ENCODE results near the gene GRM3.

GRM3 gene

DNA sequence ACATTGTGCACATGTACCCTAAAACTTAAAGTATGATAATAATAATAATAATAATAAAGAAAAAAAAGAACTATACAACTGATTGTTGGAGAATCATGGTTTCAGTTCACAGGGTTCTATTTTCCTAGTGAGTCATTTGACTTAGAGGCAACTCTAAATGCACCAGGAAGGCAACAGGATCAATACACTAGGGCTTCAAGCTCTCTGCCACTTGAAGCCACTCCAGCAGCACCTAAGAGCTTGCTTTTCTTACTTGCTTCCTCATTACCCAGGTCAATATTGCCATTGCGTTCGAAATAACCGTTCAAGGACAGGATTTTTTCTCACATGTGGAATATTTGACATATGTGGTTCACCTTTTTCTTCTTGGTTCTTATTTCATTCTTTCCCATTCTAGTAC is 189.7 kb downstream of the GRM3 start:
- no peak overlapping the region for H2BK120ac ChIP-seq (ENCODE audit: low read depth, low read length)
- H2BK12ac ChIP-seq (ENCODE audit: low read length in 2 of 2): no peak overlapping the region
- H4K91ac ChIP-seq (ENCODE audit: low read length): no peak overlapping the region
- no peak overlapping the region for H3K4me2 ChIP-seq (ENCODE audit: low read length, poor library complexity, severe bottlenecking)
- H3K79me1 ChIP-seq (replicated peaks; ENCODE audit: low read length, poor library complexity, severe bottlenecking): no peaks in the 10 kb centered on the region
- H3K14ac ChIP-seq (ENCODE audit: low read length in 2 of 2): no peak overlapping the region
- H3K36me3 ChIP-seq (ENCODE audit: control insufficient read depth in 1 of 2, insufficient read depth in 2 of 2, low read depth in 1 of 2, low read length in 2 of 2): no peaks in the 10 kb centered on the region
- H3K23ac ChIP-seq (ENCODE audit: low read length in 2 of 2): no peak overlapping the region
- no peak overlapping the region for H3K9ac ChIP-seq (ENCODE audit: low read length)
- no peaks in the 10 kb centered on the region for H3K4me1 ChIP-seq (ENCODE audit: control insufficient read depth, insufficient read depth, low read depth, low read length)
- H3K9me3 ChIP-seq (ENCODE audit: control insufficient read depth, low read length): no peaks in the 10 kb centered on the region
- no peak overlapping the region for H2BK15ac ChIP-seq (ENCODE audit: low read depth, poor library complexity, severe bottlenecking)
- no peak overlapping the region for H3K18ac ChIP-seq (ENCODE audit: low read depth in 1 of 2, low read length in 2 of 2)
- H3K27me3 ChIP-seq (ENCODE audit: control insufficient read depth in 1 of 2, insufficient read depth in 1 of 2, low read length in 2 of 2): no peaks in the 10 kb centered on the region
- H2BK5ac ChIP-seq (ENCODE audit: low read depth, low read length, poor library complexity, severe bottlenecking): no peak overlapping the region
- no peak for DNase-seq
- H3K4ac ChIP-seq (ENCODE audit: low read depth in 1 of 2, low read length in 2 of 2): no peak overlapping the region
- H4K8ac ChIP-seq (ENCODE audit: low read length): no peak overlapping the region
- WGBS: 100% methylated on average over 3 of the region's 3 CpGs
- H2AK5ac ChIP-seq (ENCODE audit: low read length, severe bottlenecking): no peak overlapping the region
- no peak overlapping the region for H3K27ac ChIP-seq (ENCODE audit: low read length, poor library complexity, severe bottlenecking)
- no peak overlapping the region for H3K4me3 ChIP-seq (ENCODE audit: insufficient read depth in 1 of 2, low read depth in 1 of 2, low read length in 2 of 2)
- no peak overlapping the region for H2AFZ ChIP-seq (ENCODE audit: low read depth, low read length)

DNA sequence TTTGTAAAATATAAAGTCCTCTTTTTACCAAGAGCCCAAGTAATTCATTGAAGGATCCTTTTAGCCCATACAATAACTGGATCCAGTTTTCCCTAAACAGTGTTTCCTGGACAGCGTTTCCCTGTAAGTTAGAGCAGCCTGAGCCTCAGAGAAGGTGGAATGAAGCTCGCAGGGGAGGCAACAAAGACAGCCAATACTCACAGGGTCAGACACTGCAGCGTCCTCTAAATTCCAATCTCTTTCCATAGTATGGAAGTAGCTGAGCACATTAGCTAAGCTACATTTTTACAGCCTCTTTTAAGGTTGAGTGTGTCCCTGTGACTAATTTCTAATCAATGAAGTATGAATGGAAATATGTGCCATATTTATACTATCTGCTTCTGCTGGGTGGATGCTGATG is 193.5 kb downstream of the GRM3 start:
- Histone ChIP-seq H3K27me3 (ENCODE audit: control insufficient read depth in 1 of 2, insufficient read depth in 1 of 2, low read length in 2 of 2) (no peaks in the 10 kb centered on the region), H3K79me1 (replicated peaks; ENCODE audit: low read length, poor library complexity, severe bottlenecking) (no peaks in the 10 kb centered on the region), H3K18ac (ENCODE audit: low read depth in 1 of 2, low read length in 2 of 2) (no peak overlapping the region), H3K36me3 (ENCODE audit: control insufficient read depth in 1 of 2, insufficient read depth in 2 of 2, low read depth in 1 of 2, low read length in 2 of 2) (no peaks in the 10 kb centered on the region), H3K23ac (ENCODE audit: low read length in 2 of 2) (no peak overlapping the region), H3K4me1 (ENCODE audit: control insufficient read depth, insufficient read depth, low read depth, low read length) (no peaks in the 10 kb centered on the region), H4K8ac (ENCODE audit: low read length) (no peak overlapping the region), H2BK120ac (ENCODE audit: low read depth, low read length) (no peak overlapping the region), H3K14ac (ENCODE audit: low read length in 2 of 2) (no peak overlapping the region), H2BK12ac (ENCODE audit: low read length in 2 of 2) (no peak overlapping the region), H2BK5ac (ENCODE audit: low read depth, low read length, poor library complexity, severe bottlenecking) (no peak overlapping the region), H3K4me3 (ENCODE audit: insufficient read depth in 1 of 2, low read depth in 1 of 2, low read length in 2 of 2) (no peak overlapping the region), H3K27ac (ENCODE audit: low read length, poor library complexity, severe bottlenecking) (no peak overlapping the region), H3K9ac (ENCODE audit: low read length) (no peak overlapping the region), H3K9me3 (ENCODE audit: control insufficient read depth, low read length) (no peaks in the 10 kb centered on the region), H2AK5ac (ENCODE audit: low read length, severe bottlenecking) (no peak overlapping the region), H3K4ac (ENCODE audit: low read depth in 1 of 2, low read length in 2 of 2) (no peak overlapping the region), H4K91ac (ENCODE audit: low read length) (no peak overlapping the region), H2AFZ (ENCODE audit: low read depth, low read length) (no peak overlapping the region), H2BK15ac (ENCODE audit: low read depth, poor library complexity, severe bottlenecking) (no peak overlapping the region), H3K4me2 (ENCODE audit: low read length, poor library complexity, severe bottlenecking) (no peak overlapping the region)
- no peak for DNase-seq
- WGBS: 63% methylated on average over 3 of the region's 3 CpGs

DNA sequence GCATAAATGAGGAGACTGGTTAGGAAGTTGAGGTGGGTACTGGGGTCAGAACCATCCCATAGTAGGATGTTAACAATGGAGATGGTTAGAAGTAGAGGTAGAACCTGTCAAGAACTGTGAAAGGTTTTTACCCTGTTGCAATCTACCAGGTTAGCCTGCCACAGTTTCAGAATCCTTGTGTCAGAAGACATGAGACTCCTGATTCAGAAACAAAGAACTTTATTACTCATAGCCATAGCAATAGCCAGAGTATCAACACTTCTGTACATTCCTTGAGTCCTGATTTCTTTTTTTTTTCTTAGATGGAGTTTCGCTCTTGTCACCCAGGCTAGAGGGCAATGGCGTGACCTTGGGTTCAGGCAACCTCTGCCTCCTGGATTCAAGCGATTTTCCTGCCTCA is 200.9 kb downstream of the GRM3 start:
- H3K79me1 ChIP-seq (replicated peaks; ENCODE audit: low read length, poor library complexity, severe bottlenecking): no peaks in the 10 kb centered on the region
- H2AK5ac ChIP-seq (ENCODE audit: low read length, severe bottlenecking): no peak overlapping the region
- H3K27ac ChIP-seq (ENCODE audit: low read length, poor library complexity, severe bottlenecking): no peak overlapping the region
- no peaks in the 10 kb centered on the region for H3K4me1 ChIP-seq (ENCODE audit: control insufficient read depth, insufficient read depth, low read depth, low read length)
- no peak overlapping the region for H2BK15ac ChIP-seq (ENCODE audit: low read depth, poor library complexity, severe bottlenecking)
- 83% methylated on average over 3 of the region's 3 CpGs for WGBS
- H3K23ac ChIP-seq (ENCODE audit: low read length in 2 of 2): no peak overlapping the region
- H3K36me3 ChIP-seq (ENCODE audit: control insufficient read depth in 1 of 2, insufficient read depth in 2 of 2, low read depth in 1 of 2, low read length in 2 of 2): no peaks in the 10 kb centered on the region
- H2BK120ac ChIP-seq (ENCODE audit: low read depth, low read length): no peak overlapping the region
- no peak overlapping the region for H3K4ac ChIP-seq (ENCODE audit: low read depth in 1 of 2, low read length in 2 of 2)
- H2BK5ac ChIP-seq (ENCODE audit: low read depth, low read length, poor library complexity, severe bottlenecking): no peak overlapping the region
- H3K9ac ChIP-seq (ENCODE audit: low read length): no peak overlapping the region
- H3K14ac ChIP-seq (ENCODE audit: low read length in 2 of 2): no peak overlapping the region
- no peaks in the 10 kb centered on the region for H3K9me3 ChIP-seq (ENCODE audit: control insufficient read depth, low read length)
- H3K18ac ChIP-seq (ENCODE audit: low read depth in 1 of 2, low read length in 2 of 2): no peak overlapping the region
- no peak overlapping the region for H2AFZ ChIP-seq (ENCODE audit: low read depth, low read length)
- no peak overlapping the region for H3K4me2 ChIP-seq (ENCODE audit: low read length, poor library complexity, severe bottlenecking)
- H3K4me3 ChIP-seq (ENCODE audit: insufficient read depth in 1 of 2, low read depth in 1 of 2, low read length in 2 of 2): no peak overlapping the region
- H4K8ac ChIP-seq (ENCODE audit: low read length): no peak overlapping the region
- no peak for DNase-seq
- no peaks in the 10 kb centered on the region for H3K27me3 ChIP-seq (ENCODE audit: control insufficient read depth in 1 of 2, insufficient read depth in 1 of 2, low read length in 2 of 2)
- no peak overlapping the region for H2BK12ac ChIP-seq (ENCODE audit: low read length in 2 of 2)
- no peak overlapping the region for H4K91ac ChIP-seq (ENCODE audit: low read length)

- Histone ChIP-seq H2BK5ac (ENCODE audit: low read depth, low read length, poor library complexity, severe bottlenecking) (no peak overlapping the region), H4K91ac (ENCODE audit: low read length) (no peak overlapping the region), H2AK5ac (ENCODE audit: low read length, severe bottlenecking) (no peak overlapping the region), H4K8ac (ENCODE audit: low read length) (no peak overlapping the region), H2BK15ac (ENCODE audit: low read depth, poor library complexity, severe bottlenecking) (no peak overlapping the region), H2BK12ac (ENCODE audit: low read length in 2 of 2) (no peak overlapping the region), H3K27me3 (ENCODE audit: control insufficient read depth in 1 of 2, insufficient read depth in 1 of 2, low read length in 2 of 2) (no peaks in the 10 kb centered on the region), H3K4me2 (ENCODE audit: low read length, poor library complexity, severe bottlenecking) (no peak overlapping the region), H3K4me1 (ENCODE audit: control insufficient read depth, insufficient read depth, low read depth, low read length) (no peaks in the 10 kb centered on the region), H3K9me3 (ENCODE audit: control insufficient read depth, low read length) (no peaks in the 10 kb centered on the region), H2AFZ (ENCODE audit: low read depth, low read length) (no peak overlapping the region), H3K4me3 (ENCODE audit: insufficient read depth in 1 of 2, low read depth in 1 of 2, low read length in 2 of 2) (no peak overlapping the region), H3K4ac (ENCODE audit: low read depth in 1 of 2, low read length in 2 of 2) (no peak overlapping the region), H3K18ac (ENCODE audit: low read depth in 1 of 2, low read length in 2 of 2) (no peak overlapping the region), H3K9ac (ENCODE audit: low read length) (no peak overlapping the region), H2BK120ac (ENCODE audit: low read depth, low read length) (no peak overlapping the region), H3K14ac (ENCODE audit: low read length in 2 of 2) (no peak overlapping the region), H3K36me3 (ENCODE audit: control insufficient read depth in 1 of 2, insufficient read depth in 2 of 2, low read depth in 1 of 2, low read length in 2 of 2) (no peaks in the 10 kb centered on the region), H3K27ac (ENCODE audit: low read length, poor library complexity, severe bottlenecking) (no peak overlapping the region), H3K79me1 (replicated peaks; ENCODE audit: low read length, poor library complexity, severe bottlenecking) (no peaks in the 10 kb centered on the region), H3K23ac (ENCODE audit: low read length in 2 of 2) (no peak overlapping the region)
- DNase-seq: no peak
- WGBS: 90% methylated on average over 3 of the region's 3 CpGs
Measured at GRCh38 chr7:86846494-86847190, 202.9 kb downstream of the GRM3 start.

Measured in mesenchymal stem cell (in vitro differentiated cells and primary cell).